K562 (cell line): Measurements from ENCODE around the gene NME2. TPM values are rescaled to one million over a fixed set of nuclear protein-coding genes. Genes with fewer than 3 reads are reported as not detected.

ENCODE experiments used
- BRCA1 ChIP-seq, 2 experiments: fragments of 450-650 bp in 1 of 2; sonication (generic) in 1 of 2; formaldehyde crosslinking in 1 of 2; IDR thresholded peaks; 2 replicates each; pipeline versions ENCODE4 v1.5.0 to v1.6.1; 2017 to 2020; ENCODE audit warnings: mild to moderate bottlenecking in 1 of 2, missing genetic modification reagents in 1 of 2
- C11orf30 ChIP-seq: fragments of 450-650 bp; IDR thresholded peaks from 2 replicates; pipeline ENCODE4 v1.6.1; 2016; ENCODE audit warnings: low read depth, mild to moderate bottlenecking
- ELF2 ChIP-seq: fragments of 250-450 bp; sonication (Bioruptor Pico); IDR thresholded peaks from 2 replicates; pipeline ENCODE4 v1.5.0; 2021; ENCODE audit warnings: mild to moderate bottlenecking
- ELF4 ChIP-seq: fragments of 450-650 bp; formaldehyde crosslinking; IDR thresholded peaks from 2 replicates; pipeline ENCODE4 v1.4.0; 2022; ENCODE audit warnings: missing genetic modification characterization
- HNRNPLL ChIP-seq: fragments of 200-400 bp; formaldehyde crosslinking; IDR thresholded peaks from 2 replicates; pipeline ENCODE4 v1.6.1; 2017; ENCODE audit warnings: low read length, low read depth, mild to moderate bottlenecking; ENCODE audit not compliant: poor library complexity, severe bottlenecking
- NCOA1 ChIP-seq: fragments of 450-650 bp; IDR thresholded peaks from 2 replicates; pipeline ENCODE4 v1.6.1; 2016; ENCODE audit warnings: low read depth
- NFIC ChIP-seq: fragments of 450-650 bp; IDR thresholded peaks from 2 replicates; pipeline ENCODE4 v1.6.1; 2017; ENCODE audit warnings: mild to moderate bottlenecking, inconsistent platforms
- NR2C1 ChIP-seq, 2 experiments: fragments of 450-650 bp; IDR thresholded peaks; 2 replicates each; pipeline ENCODE4 v1.6.1; 2017; ENCODE audit warnings: mild to moderate bottlenecking in 2 of 2, antibody characterized with exemption in 1 of 2, inconsistent platforms in 1 of 2, missing compliant biosample characterization in 1 of 2, missing genetic modification characterization in 1 of 2
- PHB2 ChIP-seq: fragments of 450-650 bp; IDR thresholded peaks from 2 replicates; pipeline ENCODE4 v1.6.1; 2017; ENCODE audit warnings: low read depth
- PHF8 ChIP-seq: fragments of 200-600 bp; sonication (generic); IDR thresholded peaks from 2 replicates; pipeline ENCODE4 v1.6.1; 2012; ENCODE audit warnings: mixed run types, mild to moderate bottlenecking, inconsistent platforms, low read length, moderate library complexity, borderline replicate concordance
- POLR2B ChIP-seq: fragments of 450-650 bp; IDR thresholded peaks from 2 replicates; pipeline ENCODE4 v1.6.1; 2018; ENCODE audit warnings: low read depth; ENCODE audit not compliant: partially characterized antibody
- SREBF1 ChIP-seq: fragments of 150-350 bp; IDR thresholded peaks from 2 replicates; pipeline ENCODE4 v1.6.1; 2014; ENCODE audit warnings: antibody characterized with exemption, low read depth, low read length, borderline replicate concordance
- THRAP3 ChIP-seq: fragments of 450-650 bp; IDR thresholded peaks from 2 replicates; pipeline ENCODE4 v1.6.1; 2016; ENCODE audit warnings: mild to moderate bottlenecking, inconsistent platforms, borderline replicate concordance
- XRCC3 ChIP-seq: fragments of 450-650 bp; IDR thresholded peaks from 2 replicates; pipeline ENCODE4 v1.6.1; 2017; ENCODE audit warnings: mild to moderate bottlenecking, moderate library complexity
- ZNF263 ChIP-seq: sonication (generic); formaldehyde crosslinking; IDR thresholded peaks from 2 replicates; pipeline ENCODE4 v1.8.0; 2022; ENCODE audit warnings: mild to moderate bottlenecking, missing genetic modification reagents, borderline replicate concordance
- polyA plus RNA-seq, 8 experiments: library from polyadenylated mRNA; depleted of rRNA in 4 of 8; stranded (reverse) in 5 of 8; unstranded in 3 of 8; fragments of >200 nt; fragmentation: Nextera tagmentation in 2 of 8; fragmentation: Illumina TruSeq in 1 of 8; extraction: Ambion mirVana in 2 of 8; extraction: Trizol in 1 of 8; gene quantifications; 2 replicates each; pipeline versions ENCODE4 v1.2.1 to v1.2.3, GENCODE V29; 2011 to 2014; ENCODE audit warnings: inconsistent platforms in 1 of 8, missing spikeins in 1 of 8
- total RNA-seq, 7 experiments: library from RNA; depleted of rRNA in 6 of 7; stranded (reverse); fragments of >200 nt in 6 of 7; fragmentation: Illumina TruSeq in 2 of 7; extraction: Trizol in 2 of 7; gene quantifications; 2 replicates each; pipeline versions ENCODE4 v1.2.1 to v1.2.3, GENCODE V29; 2011 to 2021; ENCODE audit warnings: low replicate concordance in 1 of 7
- TF ChIP-seq, protein P1 (sequence below): fragments of 450-650 bp; formaldehyde crosslinking; conservative IDR thresholded peaks from 2 replicates; pipeline ENCODE4 v1.4.0; 2022; ENCODE audit warnings: mild to moderate bottlenecking, missing genetic modification characterization
- TF ChIP-seq, protein P2 (sequence below): fragments of 450-650 bp; formaldehyde crosslinking; IDR thresholded peaks from 2 replicates; pipeline ENCODE4 v1.4.0; 2022; ENCODE audit warnings: mild to moderate bottlenecking, moderate library complexity
- TF ChIP-seq, protein P3 (sequence below), 2 experiments: fragments of 450-650 bp in 1 of 2; sonication (generic) in 1 of 2; formaldehyde crosslinking in 1 of 2; IDR thresholded peaks in 1 of 2; conservative IDR thresholded peaks in 1 of 2; 2 replicates each; pipeline versions ENCODE4 v1.6.1 to v1.8.1; 2016 to 2023; ENCODE audit warnings: mild to moderate bottlenecking in 2 of 2, moderate library complexity in 2 of 2, inconsistent platforms in 1 of 2, missing genetic modification reagents in 1 of 2
- TF ChIP-seq, protein P4 (sequence below): fragments of 450-650 bp; formaldehyde crosslinking; IDR thresholded peaks from 2 replicates; pipeline ENCODE4 v1.4.0; 2020; ENCODE audit warnings: mild to moderate bottlenecking, moderate library complexity

Gene NME2
- total and polyA plus RNA-seq, 9 of the 15 experiments (the other 6 are each of a cell fraction or from before 2014, with no cell fraction given): 684 to 1,202 (median 924) TPM

DNA sequence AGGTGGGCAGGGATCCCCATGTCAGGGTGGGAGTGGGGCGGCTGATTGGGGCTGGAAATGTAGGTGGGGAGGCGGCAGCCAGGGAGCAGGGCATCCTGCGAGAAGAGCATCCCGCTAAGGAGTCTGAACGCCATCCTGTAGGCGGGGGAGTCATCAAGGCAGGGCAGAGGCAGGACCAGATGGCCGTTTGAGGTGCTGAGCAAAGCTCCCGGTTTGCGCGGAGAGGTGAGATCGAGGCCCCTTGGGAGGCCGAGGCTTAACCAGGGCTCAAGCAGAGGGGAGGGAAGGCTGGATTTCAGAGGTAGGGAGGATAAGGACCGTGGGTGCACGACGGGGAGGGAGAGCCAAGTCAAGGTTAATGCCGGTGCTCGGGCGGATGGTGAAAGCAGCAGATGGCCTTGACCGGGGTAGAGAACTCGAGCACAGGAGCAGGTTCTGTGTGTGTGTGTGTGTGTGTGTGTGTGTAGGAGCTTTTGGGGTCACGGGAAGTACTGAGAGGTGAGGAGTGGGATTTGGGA lies 472 bp upstream of the NME2 start (continued):
- TF ChIP-seq, protein P1, sequence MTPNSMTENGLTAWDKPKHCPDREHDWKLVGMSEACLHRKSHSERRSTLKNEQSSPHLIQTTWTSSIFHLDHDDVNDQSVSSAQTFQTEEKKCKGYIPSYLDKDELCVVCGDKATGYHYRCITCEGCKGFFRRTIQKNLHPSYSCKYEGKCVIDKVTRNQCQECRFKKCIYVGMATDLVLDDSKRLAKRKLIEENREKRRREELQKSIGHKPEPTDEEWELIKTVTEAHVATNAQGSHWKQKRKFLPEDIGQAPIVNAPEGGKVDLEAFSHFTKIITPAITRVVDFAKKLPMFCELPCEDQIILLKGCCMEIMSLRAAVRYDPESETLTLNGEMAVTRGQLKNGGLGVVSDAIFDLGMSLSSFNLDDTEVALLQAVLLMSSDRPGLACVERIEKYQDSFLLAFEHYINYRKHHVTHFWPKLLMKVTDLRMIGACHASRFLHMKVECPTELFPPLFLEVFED (CRISPR knock-in tag): peak; percentile 69; the same call in 1 of the 2 replicates
- peak; percentile 31; the same call in 1 of the 2 replicates for TF ChIP-seq PHF8
- no peak for TF ChIP-seq HNRNPLL
- peak; percentile 42 for TF ChIP-seq NFIC
- TF ChIP-seq XRCC3: no peak
- TF ChIP-seq, protein P2, sequence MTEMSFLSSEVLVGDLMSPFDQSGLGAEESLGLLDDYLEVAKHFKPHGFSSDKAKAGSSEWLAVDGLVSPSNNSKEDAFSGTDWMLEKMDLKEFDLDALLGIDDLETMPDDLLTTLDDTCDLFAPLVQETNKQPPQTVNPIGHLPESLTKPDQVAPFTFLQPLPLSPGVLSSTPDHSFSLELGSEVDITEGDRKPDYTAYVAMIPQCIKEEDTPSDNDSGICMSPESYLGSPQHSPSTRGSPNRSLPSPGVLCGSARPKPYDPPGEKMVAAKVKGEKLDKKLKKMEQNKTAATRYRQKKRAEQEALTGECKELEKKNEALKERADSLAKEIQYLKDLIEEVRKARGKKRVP (CRISPR knock-in tag): no peak
- peak; percentile 86 for TF ChIP-seq POLR2B
- TF ChIP-seq NCOA1: peak; percentile 61; the same call in 1 of the 2 replicates
- no peak for TF ChIP-seq C11orf30
- TF ChIP-seq SREBF1: no peak
- TF ChIP-seq, protein P3, sequence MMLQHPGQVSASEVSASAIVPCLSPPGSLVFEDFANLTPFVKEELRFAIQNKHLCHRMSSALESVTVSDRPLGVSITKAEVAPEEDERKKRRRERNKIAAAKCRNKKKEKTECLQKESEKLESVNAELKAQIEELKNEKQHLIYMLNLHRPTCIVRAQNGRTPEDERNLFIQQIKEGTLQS (IDR thresholded peaks at IDR 0.05): no peak
- TF ChIP-seq, protein P3 (CRISPR knock-in tag; conservative IDR thresholded peaks at IDR 0.05): no peak
- no peak for TF ChIP-seq BRCA1 (IDR thresholded peaks at IDR 0.05)
- TF ChIP-seq BRCA1 (CRISPR knock-in tag; IDR thresholded peaks at IDR 0.05): no peak
- peak; percentile 80 for TF ChIP-seq PHB2
- no peak for TF ChIP-seq ZNF263 (CRISPR knock-in tag)
- peak; percentile 81 for TF ChIP-seq NR2C1 (IDR thresholded peaks at IDR 0.05)
- TF ChIP-seq NR2C1 (tag; IDR thresholded peaks at IDR 0.05): peak; percentile 65
- peak; percentile 87; the same call in 1 of the 2 replicates for TF ChIP-seq THRAP3
- TF ChIP-seq ELF2 (CRISPR knock-in tag): no peak
- TF ChIP-seq ELF4 (CRISPR knock-in tag): peak; percentile 94
- TF ChIP-seq, protein P4, sequence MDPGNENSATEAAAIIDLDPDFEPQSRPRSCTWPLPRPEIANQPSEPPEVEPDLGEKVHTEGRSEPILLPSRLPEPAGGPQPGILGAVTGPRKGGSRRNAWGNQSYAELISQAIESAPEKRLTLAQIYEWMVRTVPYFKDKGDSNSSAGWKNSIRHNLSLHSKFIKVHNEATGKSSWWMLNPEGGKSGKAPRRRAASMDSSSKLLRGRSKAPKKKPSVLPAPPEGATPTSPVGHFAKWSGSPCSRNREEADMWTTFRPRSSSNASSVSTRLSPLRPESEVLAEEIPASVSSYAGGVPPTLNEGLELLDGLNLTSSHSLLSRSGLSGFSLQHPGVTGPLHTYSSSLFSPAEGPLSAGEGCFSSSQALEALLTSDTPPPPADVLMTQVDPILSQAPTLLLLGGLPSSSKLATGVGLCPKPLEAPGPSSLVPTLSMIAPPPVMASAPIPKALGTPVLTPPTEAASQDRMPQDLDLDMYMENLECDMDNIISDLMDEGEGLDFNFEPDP (CRISPR knock-in tag): no peak
